SK-N-MC (cell line): ENCODE results near the gene NDST1.

Source experiments
- EZH2 ChIP-seq: fragments of 200-600 bp; sonication (generic); IDR thresholded peaks from one replicate; pipeline ENCODE4 v1.6.1; 2017; ENCODE audit warnings: antibody characterized with exemption
- FOXP2 ChIP-seq: optimal IDR thresholded peaks from 2 replicates; pipeline ENCODE3; 2011; ENCODE audit warnings: mild to moderate bottlenecking, moderate library complexity; ENCODE audit not compliant: insufficient read depth; ENCODE audit errors: extremely low read length, control extremely low read depth
- POLR2AphosphoS5 ChIP-seq: IDR thresholded peaks from 2 replicates; pipeline ENCODE4 v1.6.1; 2012; ENCODE audit warnings: mild to moderate bottlenecking, low read depth, low read length, borderline replicate concordance

- TF ChIP-seq EZH2 (no peak), POLR2AphosphoS5 (no peak), FOXP2 (no peak)
Measured at GRCh38 chr5:150508277-150508640, 328 bp downstream of the NDST1 start.
